HUDEP-2 (cell line): ENCODE results near the gene PAQR6.

ENCODE experiments used
- DNase-seq, 76 experiments: peaks; one replicate each; lab custom pipeline; 2025; ENCODE audit not compliant: unreplicated experiment in 76 of 76; lab: John Stamatoyannopoulos, UW

Gene PAQR6, protein sequence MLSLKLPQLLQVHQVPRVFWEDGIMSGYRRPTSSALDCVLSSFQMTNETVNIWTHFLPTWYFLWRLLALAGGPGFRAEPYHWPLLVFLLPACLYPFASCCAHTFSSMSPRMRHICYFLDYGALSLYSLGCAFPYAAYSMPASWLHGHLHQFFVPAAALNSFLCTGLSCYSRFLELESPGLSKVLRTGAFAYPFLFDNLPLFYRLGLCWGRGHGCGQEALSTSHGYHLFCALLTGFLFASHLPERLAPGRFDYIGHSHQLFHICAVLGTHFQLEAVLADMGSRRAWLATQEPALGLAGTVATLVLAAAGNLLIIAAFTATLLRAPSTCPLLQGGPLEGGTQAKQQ

DNA sequence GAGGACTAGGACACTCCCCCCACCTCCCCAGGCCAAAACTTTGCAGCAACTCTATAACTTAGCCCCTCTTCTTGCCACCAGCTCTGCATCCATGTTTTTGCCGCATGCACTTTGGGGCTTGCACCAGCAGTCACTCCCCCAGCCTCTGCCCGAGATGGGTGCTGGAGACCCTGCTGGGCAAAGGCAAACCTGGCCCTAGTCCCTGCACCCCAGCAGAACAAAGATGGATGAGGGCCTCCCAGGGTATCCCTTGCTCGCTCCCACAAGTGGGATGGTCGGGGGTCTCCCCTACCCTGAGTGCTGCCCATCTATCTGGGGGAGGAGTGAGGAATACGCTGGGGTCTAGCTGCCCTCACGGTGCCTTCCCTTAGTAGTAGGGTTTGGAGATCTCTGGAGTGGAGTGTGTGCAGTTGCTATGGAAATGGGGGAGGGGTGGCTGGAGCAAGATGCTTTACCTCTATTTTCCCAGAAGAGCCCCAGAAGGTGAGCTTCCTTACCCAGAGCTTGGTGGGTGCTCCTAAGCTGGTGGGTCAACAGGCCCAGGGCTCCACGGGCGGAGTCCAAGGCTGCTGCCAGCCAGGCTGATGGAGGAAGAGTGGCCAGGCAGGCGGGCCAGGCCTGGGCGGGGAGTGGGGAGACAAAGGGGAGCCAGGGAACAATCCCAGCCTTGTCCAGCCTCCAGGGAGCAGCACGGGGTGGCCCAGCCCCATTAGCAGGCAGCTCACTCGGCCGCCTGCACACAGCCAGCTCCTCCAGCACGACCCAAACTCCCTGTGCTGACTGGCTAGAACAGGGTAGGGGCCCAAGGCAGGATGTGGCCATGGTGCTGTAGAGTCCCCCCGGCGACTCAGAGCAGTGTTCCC is at the start of gene PAQR6:
Gene PAQR6 (minus strand): TSS at position 597 of the 863 bp plus-strand sequence. CDS start 1,325 bp downstream, outside the sequence.
- DNase-seq, result peak in 1 of 76 experiments; percentile 9

DNA sequence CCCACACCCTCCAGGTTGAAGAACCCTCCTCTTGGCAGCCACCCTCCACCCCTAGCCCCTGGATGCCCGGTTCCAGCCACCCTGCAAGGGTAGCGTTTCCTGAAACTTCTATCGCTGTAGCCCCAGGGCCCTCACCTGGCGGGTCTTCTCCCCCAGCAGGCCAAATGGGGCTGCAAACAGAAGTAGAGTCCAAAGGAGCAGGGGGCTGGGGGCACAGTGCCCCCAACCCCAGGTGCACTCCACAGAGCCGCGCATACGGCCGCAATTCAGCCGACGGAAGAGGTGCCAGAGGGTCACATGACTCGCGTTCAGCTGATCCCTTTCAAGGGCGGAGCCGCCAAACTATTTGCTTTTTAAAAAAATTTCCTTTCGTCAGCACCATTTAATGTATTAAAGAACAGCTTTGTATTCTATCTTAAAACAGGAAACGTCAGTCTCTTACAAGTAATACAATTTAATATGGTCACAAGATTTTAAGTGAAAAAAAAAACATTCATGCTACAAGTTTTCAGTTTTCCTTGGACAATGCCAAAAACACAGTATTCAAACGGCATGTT is 47.6 kb upstream of the PAQR6 start, which contains the start of gene GLMP:
Gene GLMP (minus strand): TSS at position 289 of the 557 bp plus-strand sequence. CDS start 34 bp downstream, at position 255.
- DNase-seq, result peak in 65 of 76 experiments; percentile 3 to 68 (median 36)

DNA sequence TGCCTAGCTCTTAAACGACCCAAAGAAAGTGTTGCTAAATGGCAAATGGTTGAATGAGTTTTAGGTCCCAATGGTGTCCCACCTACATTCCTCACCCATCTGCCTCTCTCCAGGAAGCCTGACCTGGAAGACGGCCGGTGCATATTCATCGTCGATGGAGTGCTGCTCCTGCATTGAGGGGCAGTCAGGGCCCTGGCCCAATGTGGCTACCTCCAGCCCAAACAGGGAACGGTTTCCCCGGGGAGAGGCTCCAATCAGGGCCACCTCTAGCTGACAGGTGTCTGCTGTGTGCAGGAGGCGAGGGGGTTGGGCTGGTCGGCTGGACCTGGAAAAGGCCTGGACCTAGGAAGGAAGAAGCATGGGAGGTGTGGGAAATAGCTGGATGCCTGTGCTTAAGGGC is 46.0 kb upstream of the PAQR6 start:
- DNase-seq, result no peak

DNA sequence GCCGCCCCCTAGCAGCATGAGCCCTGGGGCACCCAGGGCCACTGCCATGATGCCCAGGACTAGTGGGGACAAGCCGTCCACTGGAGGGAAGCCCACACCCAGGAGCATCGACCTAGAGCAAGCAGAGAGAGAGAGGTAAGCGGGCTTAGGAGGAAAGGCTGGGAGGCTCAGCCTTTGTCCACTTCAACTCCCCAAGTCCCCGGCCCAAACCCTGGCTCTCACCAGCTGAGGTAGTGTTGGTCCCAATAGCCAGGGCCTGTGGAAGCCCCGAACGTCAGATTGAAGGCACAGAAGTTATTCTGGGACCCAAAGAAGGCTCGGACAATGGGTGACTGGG is 45.2 kb upstream of the PAQR6 start:
- no peak for DNase-seq

DNA sequence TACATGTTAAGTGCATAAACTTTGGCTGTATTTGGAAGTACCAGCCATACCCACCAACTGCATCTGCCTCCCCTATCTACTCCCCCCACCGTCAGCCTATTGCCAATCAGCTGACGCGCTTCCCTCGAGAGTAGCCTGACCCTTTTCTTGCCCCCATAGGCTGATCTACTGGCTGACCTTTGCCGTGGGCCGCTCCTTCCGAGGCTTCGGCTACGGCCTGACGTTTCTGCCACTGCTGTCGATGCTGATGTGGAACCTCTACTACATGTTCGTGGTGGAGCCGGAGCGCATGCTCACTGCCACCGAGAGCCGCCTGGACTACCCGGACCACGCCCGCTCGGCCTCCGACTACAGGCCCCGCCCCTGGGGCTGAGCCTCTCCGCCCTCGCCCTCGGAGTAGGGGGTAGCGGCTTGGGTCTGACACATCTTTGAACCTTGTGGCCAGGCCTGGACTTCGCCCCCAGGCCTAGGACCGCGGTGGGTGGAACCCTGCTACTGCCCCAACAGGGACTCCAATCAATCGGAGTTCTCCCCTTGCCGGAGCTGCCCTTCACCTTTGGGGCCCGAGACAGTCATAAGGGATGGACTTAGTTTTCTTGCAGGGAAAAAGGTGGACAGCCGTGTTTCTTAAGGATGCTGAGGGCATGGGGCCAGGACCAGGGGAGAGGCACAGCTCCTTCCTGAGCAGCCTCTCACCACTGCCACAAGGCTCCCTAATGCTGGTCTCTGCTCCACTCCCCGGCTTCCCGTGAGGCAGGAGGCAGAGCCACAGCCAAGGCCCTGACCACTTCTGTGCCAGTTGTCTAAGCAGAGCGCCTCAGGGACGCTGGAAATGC is 43.6 kb upstream of the PAQR6 start:
- DNase-seq, result peak in 60 of 76 experiments; percentile 3 to 75 (median 48)

DNA sequence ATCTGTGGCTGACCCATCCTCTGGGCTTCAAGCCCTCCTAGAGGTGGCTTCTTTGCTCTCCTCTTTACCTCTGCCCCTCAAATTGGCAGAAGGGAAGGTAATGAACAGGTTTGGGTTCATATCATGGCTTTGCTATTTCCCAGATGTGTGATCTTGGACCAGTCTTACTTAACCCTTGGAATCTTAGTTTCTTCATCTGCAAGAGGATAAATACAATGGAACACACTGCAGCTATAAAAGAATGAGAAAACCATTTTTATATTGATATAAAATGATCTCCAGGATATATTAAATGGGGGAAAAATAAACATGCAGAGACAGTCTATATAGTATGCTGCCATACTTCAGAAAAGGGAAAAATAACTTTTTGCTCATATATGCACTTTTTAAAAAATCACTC is 42.0 kb upstream of the PAQR6 start:
- no peak for DNase-seq

DNA sequence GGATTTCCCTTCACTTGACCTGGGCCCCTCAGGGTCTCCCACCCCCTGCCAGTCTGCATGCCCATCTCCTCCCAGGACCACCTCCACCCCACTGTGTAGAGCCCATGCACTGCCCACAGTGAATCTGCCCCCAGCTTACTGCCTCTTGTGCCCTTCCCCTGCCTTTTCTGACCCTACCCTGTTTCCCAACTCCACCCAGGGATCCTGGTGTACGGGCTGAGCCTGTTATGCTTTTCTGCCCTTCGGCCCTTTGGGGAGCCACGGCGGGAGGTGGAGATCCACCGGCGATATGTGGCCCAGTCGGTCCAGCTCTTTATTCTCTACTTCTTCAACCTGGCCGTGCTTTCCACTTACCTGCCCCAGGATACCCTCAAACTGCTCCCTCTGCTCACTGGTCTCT is 38.2 kb upstream of the PAQR6 start:
- DNase-seq, result no peak

DNA sequence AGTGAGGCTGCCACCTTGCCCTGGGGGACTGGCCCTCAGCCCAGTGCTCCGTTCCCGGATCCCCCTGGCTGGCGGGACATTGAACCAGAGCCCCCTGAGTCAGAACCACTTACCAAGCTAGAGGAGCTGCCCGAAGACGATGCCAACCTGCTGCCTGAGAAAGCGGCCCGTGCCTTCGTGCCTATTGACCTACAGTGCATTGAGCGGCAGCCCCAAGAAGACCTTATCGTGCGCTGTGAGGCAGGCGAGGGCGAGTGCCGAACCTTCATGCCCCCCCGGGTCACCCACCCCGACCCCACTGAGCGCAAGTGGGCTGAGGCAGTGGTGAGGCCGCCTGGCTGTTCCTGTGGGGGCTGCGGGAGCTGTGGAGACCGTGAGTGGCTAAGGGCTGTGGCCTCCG is 37.6 kb upstream of the PAQR6 start:
- no peak for DNase-seq

DNA sequence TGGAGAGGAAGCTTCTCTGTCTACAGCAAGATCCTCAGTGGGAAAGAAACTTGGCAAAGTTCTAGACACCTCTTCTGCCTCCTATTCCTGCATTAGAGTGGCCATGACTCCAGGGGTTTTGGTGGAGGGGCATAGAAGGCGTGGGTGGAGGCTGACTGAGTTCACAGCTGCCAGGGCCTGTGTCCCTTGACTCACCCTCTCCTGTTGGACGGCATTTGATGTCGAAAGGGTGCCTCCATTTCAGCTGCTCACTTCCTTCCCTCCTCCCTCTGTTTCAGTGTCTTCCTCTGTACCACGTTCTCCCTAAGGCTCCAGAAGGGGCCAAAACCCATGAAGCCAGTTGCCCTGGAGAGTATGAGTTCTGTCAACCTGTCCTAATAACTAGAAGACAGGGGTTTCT is 36.9 kb upstream of the PAQR6 start:
- no peak for DNase-seq

DNA sequence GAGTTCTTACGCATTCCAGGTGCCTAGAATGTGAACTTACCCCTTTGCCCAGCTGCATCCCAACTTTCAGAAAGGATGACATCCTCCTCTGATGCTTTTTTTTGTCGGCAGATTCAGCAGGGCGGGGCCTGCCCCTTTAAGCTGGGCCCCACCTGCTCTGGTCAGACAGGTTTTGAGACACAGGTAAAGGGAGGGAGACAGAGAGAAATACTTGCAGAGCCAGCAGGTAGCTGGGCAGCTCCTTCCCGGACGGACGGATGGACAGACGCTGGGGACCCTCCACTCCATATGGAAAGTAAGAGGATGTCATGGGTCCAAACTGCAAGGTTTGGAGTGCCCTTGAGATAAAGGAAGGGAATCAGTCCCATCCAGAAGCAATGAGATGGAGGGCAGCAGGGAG is 36.3 kb upstream of the PAQR6 start, which contains the start of gene TMEM79:
Gene TMEM79 (plus strand): TSS at position 214 of the 400 bp plus-strand sequence. CDS start 902 bp downstream, outside the sequence.
- no peak for DNase-seq

DNA sequence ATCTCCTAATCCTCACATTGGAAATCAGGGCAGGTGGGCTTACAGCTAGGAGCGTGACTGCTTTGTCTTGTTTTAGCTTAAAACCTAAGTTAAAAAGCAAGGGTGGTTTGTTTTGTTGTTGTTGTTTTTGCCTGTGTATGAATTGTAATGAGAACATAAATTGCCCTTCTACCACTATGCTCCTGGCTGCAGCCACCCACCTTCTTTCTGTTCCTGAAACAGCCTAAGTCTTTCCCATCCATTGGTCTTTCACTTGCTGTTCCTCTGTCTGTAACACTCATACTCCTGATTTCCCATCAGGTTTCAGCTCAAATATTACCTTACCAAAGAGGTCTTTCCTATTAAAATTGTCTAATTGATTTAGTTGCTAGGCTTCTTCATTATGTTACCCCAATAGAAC is 35.7 kb upstream of the PAQR6 start:
- no peak for DNase-seq

DNA sequence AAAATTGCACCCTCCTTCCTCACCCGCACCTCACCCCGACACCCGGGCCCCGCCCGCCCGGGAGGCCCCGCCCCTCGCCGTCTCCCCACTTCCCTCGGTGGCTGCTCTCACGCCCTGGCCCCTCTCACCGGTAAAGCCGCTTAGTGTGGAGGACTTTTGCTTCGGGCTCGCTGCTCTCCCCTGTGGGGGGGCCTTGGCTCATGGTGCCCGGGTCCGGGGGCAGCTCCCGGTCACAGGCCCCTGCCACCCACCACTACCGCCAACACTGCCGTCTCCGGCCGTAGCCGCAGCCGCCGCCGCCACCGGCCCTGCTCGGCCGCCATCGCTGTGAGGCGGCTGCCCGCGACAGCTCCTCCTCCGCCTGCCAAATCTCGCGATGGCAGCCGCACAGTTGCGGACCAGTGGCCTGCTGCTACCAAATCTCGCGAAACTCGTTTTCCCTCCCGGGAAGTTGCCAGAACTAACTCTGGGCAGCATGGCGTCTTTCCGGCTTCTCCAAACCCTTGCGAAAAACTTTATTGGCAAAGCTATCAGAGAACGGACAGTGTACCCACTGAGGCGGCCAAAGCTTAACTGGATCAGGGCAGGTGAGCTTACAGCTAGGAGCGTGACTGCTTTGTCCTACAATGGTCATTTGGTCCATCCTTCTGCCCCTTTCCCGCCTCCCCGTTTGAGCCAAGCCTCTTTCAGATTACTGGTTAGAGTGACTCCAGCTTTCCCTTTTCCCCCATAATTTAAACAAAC is 34.8 kb upstream of the PAQR6 start, which contains the start of gene SMG5:
Gene SMG5 (minus strand): TSS at position 347 of the 744 bp plus-strand sequence. CDS start 145 bp downstream, at position 202.
- peak in 75 of 76 experiments; percentile 59 to 99 (median 94) for DNase-seq

DNA sequence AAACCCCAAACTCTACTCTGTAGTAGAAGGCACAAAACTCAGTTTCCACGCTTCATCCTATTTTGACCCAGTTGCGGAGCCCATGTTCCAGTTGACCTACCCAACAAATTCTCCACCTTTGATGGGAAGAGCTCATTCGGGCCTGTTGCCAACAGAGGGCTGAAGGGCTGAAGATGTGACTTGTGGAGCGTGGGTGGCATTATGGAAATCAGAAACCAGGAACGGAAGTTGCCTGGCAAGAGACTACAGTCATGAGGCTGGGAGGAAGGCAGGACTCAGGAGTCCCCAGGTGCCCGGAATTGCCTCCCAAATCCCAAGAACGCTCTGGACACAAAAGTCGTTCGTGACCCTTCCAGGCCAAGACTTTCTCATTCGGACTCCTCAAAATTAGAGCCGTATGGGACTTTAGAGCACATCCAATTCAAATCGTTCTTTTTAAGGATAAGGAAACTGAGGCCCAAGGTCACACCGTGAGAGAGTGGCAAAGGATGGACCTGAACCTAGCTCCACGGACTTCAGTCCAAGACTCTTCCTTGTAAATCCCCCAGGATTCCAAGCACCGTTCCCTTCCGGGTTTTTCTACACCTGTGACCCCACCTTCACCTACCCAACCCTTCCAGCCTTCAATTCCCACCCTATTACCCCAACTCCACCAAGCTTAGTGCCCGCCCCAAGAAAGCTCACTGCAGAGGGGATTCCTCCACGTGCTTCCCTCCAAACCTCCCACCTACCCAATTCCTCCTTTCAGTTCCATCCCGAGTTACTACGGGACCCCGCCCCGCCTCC is 34.0 kb upstream of the PAQR6 start:
- DNase-seq, result peak in 43 of 76 experiments; percentile 2 to 59 (median 27)

DNA sequence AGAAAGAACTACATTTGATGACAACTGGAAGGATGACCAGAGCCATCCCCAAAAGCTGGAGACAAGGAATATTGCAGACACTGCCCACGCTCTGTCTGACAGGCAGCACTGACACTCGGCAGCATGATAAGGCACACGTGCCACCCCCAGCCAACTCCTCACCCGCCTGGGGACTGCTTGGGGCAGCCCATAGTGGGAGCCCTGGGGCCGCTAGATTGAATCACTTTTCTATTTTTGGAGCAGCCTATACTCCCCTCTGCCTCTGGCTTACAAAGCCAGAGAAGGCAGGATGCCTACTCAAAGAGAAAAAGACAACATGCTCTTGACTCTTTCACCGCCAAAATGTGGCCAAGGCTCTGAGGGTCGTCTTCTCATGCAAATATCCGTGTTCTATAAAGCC is 33.4 kb upstream of the PAQR6 start:
- DNase-seq, result peak in 72 of 76 experiments; percentile 19 to 85 (median 64)

DNA sequence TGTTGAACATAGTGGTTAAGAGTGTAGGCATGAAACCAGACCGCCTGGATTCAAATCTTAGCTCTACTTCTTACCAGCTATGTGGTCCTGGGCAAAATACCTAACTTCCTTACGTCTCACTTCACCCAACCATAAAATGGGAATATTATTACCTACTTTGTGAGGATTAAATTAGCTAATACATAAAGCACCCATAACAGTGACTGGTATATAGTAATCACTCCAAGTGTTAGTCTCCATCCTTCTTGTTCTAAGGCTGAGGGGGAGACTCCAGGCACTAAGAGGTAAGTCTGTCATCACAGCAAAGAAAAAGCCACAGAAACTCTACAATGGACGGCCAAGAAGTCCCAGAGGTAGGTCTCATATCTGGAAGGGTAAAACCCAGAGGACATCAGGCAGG is 32.0 kb upstream of the PAQR6 start:
- no peak for DNase-seq

DNA sequence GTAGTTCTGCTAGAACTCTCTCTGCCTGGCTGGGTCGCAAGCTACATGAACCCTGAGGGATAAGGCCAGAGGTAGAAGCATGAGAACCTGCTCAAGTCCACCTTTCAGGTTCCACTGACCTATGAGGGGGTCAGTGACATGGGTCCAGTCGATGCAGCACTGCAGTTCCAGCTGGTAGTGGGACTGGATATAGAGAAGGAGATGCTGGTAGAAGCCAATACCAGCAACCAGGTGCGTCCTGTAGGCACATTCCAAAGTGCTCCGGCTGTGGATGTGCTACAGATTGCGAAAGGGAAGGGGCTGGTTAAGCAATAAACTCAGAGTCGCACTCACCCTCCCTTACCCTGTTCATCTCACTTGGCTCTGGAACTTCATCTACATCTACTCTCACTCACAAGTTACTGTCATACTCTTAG is 29.1 kb upstream of the PAQR6 start:
- no peak for DNase-seq

DNA sequence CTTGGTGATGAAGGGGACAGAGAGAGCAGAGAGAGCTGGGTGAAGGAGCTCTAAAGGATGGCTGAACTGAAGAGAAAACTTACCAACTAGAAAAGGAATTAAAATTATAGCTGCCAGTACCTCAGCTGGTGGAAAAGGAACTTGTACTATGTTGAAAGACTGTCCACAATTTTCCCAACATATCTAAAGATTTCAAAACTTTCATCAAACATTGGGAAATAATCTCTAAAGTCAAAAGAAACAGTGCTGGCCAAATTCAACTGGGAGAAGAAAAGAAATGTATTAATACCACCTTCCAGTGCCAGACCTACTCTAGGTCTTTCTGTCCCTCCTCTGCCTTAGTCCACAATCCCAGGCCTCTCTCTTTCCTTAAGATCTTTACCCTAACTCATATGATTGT is 28.7 kb upstream of the PAQR6 start:
- no peak for DNase-seq

DNA sequence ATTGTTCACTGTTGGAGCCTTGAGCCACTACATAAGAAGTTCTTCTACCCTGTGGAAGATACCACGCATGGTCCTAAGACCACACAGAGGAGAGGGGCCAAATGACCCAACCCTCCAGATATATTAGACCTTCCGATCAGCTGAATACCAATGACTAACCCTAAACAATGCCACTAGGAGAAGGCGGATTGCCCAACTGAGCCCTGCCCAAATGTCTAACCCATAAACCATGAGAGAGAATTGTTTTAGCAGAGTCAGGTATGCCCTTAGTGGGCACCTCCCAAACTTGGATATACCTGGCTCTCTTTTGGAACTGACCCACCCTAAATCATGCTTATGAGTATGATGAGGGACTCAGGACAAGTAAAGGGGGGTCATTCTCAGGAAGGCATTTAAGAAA is 22.5 kb upstream of the PAQR6 start:
- DNase-seq, result no peak

DNA sequence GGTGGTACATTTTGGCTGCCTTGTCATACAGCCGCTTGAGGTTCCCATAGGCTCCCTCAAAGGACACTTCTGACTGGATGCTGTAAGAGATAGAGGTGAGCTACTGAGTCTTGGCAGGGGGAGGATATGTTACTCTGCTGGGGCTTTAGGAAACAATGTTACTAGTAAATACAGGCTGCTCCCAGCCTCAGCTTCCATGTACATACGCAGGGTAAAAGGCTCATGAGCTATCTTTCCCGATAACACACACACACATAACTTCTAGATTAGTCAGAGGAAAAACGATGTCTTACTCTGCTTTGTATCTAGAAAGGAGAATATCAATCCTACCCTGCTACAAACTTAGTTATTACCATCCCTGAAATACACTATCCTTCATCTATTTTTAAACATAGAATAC is 20.5 kb upstream of the PAQR6 start:
- no peak for DNase-seq
